ENCODE results near the gene ZNF784.

ZNF784 gene

GRCh38 chr19:55649268-55650125 is 25.1 kb upstream of the ZNF784 start:
- Histone ChIP-seq H3K4me3 (ENCODE audit: extremely low read depth, insufficient read depth, low read length, poor library complexity, severe bottlenecking) (no peak overlapping the region), H3K9me3 (ENCODE audit: control insufficient read depth, low read length) (no peaks in the 10 kb centered on the region), H3K36me3 (ENCODE audit: control insufficient read depth, insufficient read depth, low read length) (peaks cover 45% of the 10 kb centered on the region), H3K4me1 (ENCODE audit: control insufficient read depth, insufficient read depth, low read length, poor library complexity, severe bottlenecking) (peaks cover 18% of the 10 kb centered on the region), H3K27ac (ENCODE audit: low read depth, low read length, severe bottlenecking) (no peak overlapping the region)
- WGBS, 2 experiments (ENCODE audit: insufficient coverage in 2 of 2), result 93 to 95% methylated on average over 14 to 17 of the region's 17 CpGs

DNA sequence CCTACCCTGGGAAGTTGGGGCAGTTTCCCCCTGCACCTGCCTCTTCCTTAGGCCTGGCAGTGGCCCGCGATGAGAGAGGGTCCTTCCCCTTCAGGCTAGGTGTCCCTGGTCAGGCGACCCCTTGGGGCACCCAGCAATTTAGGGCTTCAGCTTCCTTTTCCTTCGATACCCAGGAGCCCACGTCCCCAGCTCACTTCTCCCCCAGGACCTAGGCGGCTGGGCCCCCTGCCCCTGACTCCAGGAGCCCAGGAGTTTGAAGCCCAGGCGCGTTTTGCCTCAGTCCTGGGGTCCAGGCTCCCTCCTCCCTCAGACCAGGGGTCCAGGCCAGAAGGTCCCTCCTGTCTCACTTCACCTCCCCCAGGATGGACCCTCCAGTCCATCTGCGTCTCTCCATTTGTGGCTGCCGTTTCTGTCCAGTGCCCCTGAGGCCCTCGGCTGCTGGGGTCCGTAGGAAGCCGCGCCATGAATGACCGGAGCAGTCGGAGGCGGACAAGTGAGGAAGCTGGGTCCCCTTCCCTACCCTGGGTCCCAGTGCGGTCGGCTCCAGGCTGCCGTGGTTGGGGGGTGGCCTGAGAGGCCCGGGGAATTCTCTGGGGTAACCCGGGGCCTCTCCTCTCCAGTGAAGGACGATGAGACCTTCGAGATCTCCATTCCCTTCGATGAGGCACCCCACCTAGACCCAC is 24.4 kb upstream of the ZNF784 start:
- no peak overlapping the region for H3K27ac ChIP-seq (ENCODE audit: low read depth, low read length, severe bottlenecking)
- H3K9me3 ChIP-seq (ENCODE audit: control insufficient read depth, low read length), result no peaks in the 10 kb centered on the region
- peak overlapping the region; percentile 70 for H3K4me3 ChIP-seq (ENCODE audit: extremely low read depth, insufficient read depth, low read length, poor library complexity, severe bottlenecking)
- H3K4me1 ChIP-seq (ENCODE audit: control insufficient read depth, insufficient read depth, low read length, poor library complexity, severe bottlenecking), result peaks cover 18% of the 10 kb centered on the region
- peaks cover 46% of the 10 kb centered on the region for H3K36me3 ChIP-seq (ENCODE audit: control insufficient read depth, insufficient read depth, low read length)
- 68 to 73% methylated on average over 17 to 22 of the region's 25 CpGs for whole genome bisulfite sequencing, 2 experiments (ENCODE audit: insufficient coverage in 2 of 2)

DNA sequence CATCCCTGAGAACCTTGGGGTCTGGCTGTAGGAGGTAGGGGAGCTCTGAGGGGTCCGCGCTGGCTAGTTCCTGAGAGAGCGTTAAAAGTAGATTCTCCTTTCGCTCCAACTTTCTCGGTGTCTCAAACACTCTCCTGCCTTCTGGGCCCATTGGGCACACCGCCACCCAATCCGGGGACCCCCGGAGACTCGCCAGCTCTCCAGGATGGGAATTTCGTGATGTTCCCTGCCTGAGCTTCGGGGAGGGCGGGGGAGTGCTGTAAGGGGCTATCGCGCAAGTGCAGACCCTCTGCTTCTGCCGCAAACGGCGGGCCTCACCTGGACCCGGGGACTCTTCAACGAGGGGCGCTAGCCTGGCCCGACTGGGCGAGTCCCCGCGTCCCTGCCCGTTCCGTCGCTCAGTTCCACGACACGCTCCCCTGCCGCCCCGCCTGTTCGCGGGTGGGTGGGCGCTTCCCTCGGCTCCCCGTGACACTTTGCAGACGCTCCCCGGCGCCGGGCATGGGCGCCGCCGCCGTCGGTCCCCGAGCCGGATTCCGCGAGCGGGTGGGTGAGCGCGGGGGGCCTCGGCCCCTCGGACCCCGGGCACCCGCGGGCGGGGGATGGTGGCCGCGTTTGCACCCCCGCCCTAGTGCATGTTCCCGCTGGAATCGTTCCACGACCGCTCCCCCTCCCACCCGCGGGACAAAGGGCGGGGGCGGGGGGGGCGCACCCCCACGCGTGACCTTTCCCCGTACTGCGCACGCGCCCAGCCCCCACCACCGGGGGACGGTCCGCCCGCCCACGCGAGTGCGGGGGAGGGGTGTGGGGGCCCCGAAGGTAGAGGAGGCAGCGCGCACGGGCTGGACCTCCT is 23.6 kb upstream of the ZNF784 start, which contains the start of gene CCDC106:
TSS of gene CCDC106 (plus strand) at position 481 of the 853 bp plus-strand sequence. CDS start 835 bp downstream, outside the sequence.
- H3K27ac ChIP-seq (ENCODE audit: low read depth, low read length, severe bottlenecking), result peak within 1 kb of the TSS; percentile 64
- no peaks in the 10 kb centered on the region for H3K9me3 ChIP-seq (ENCODE audit: control insufficient read depth, low read length)
- 0 to 1% methylated on average over 36 to 53 of the region's 87 CpGs for WGBS, 2 experiments (ENCODE audit: insufficient coverage in 2 of 2)
- H3K4me3 ChIP-seq (ENCODE audit: extremely low read depth, insufficient read depth, low read length, poor library complexity, severe bottlenecking), result peak within 1 kb of the TSS; percentile 70
- peaks cover 18% of the 10 kb centered on the region for H3K4me1 ChIP-seq (ENCODE audit: control insufficient read depth, insufficient read depth, low read length, poor library complexity, severe bottlenecking)
- H3K36me3 ChIP-seq (ENCODE audit: control insufficient read depth, insufficient read depth, low read length), result peaks cover 46% of the 10 kb centered on the region

GRCh38 chr19:55646889-55647731 is 22.7 kb upstream of the ZNF784 start:
- Histone ChIP-seq H3K4me3 (ENCODE audit: extremely low read depth, insufficient read depth, low read length, poor library complexity, severe bottlenecking) (peak overlapping the region; percentile 70), H3K9me3 (ENCODE audit: control insufficient read depth, low read length) (no peaks in the 10 kb centered on the region), H3K4me1 (ENCODE audit: control insufficient read depth, insufficient read depth, low read length, poor library complexity, severe bottlenecking) (peaks cover 18% of the 10 kb centered on the region), H3K36me3 (ENCODE audit: control insufficient read depth, insufficient read depth, low read length) (peaks cover 39% of the 10 kb centered on the region), H3K27ac (ENCODE audit: low read depth, low read length, severe bottlenecking) (peak overlapping the region; percentile 64)
- WGBS, 2 experiments (ENCODE audit: insufficient coverage in 2 of 2), result 54 to 67% methylated on average over 6 to 7 of the region's 14 CpGs

GRCh38 chr19:55645512-55645881 is 21.1 kb upstream of the ZNF784 start:
- Histone ChIP-seq H3K9me3 (ENCODE audit: control insufficient read depth, low read length) (no peaks in the 10 kb centered on the region), H3K36me3 (ENCODE audit: control insufficient read depth, insufficient read depth, low read length) (peaks cover 31% of the 10 kb centered on the region)
- 87 to 96% methylated on average over 3 of the region's 5 CpGs for WGBS, 2 experiments (ENCODE audit: insufficient coverage in 2 of 2)

GRCh38 chr19:55644842-55645511 is 20.6 kb upstream of the ZNF784 start:
- Histone ChIP-seq H3K4me3 (ENCODE audit: extremely low read depth, insufficient read depth, low read length, poor library complexity, severe bottlenecking) (peak overlapping the region; percentile 91), H3K27ac (ENCODE audit: low read depth, low read length, severe bottlenecking) (no peak overlapping the region), H3K36me3 (ENCODE audit: control insufficient read depth, insufficient read depth, low read length) (peaks cover 25% of the 10 kb centered on the region), H3K9me3 (ENCODE audit: control insufficient read depth, low read length) (no peaks in the 10 kb centered on the region), H3K4me1 (ENCODE audit: control insufficient read depth, insufficient read depth, low read length, poor library complexity, severe bottlenecking) (peaks cover 18% of the 10 kb centered on the region)
- WGBS, 2 experiments (ENCODE audit: insufficient coverage in 2 of 2), result 95 to 96% methylated on average over 26 to 27 of the region's 28 CpGs

More at GRCh38 chr19:55645512-55645881, 21.1 kb upstream of the ZNF784 start:
- H3K4me3 ChIP-seq (ENCODE audit: extremely low read depth, insufficient read depth, low read length, poor library complexity, severe bottlenecking), result no peak overlapping the region
- H3K27ac ChIP-seq (ENCODE audit: low read depth, low read length, severe bottlenecking), result no peak overlapping the region
- peaks cover 18% of the 10 kb centered on the region for H3K4me1 ChIP-seq (ENCODE audit: control insufficient read depth, insufficient read depth, low read length, poor library complexity, severe bottlenecking)

- Histone ChIP-seq H3K27ac (ENCODE audit: low read depth, low read length, severe bottlenecking) (no peak overlapping the region), H3K4me1 (ENCODE audit: control insufficient read depth, insufficient read depth, low read length, poor library complexity, severe bottlenecking) (peaks cover 18% of the 10 kb centered on the region), H3K4me3 (ENCODE audit: extremely low read depth, insufficient read depth, low read length, poor library complexity, severe bottlenecking) (peak overlapping the region; percentile 91), H3K9me3 (ENCODE audit: control insufficient read depth, low read length) (no peaks in the 10 kb centered on the region), H3K36me3 (ENCODE audit: control insufficient read depth, insufficient read depth, low read length) (peaks cover 24% of the 10 kb centered on the region)
- 54 to 56% methylated on average over 7 to 9 of the region's 12 CpGs for WGBS, 2 experiments (ENCODE audit: insufficient coverage in 2 of 2)
Measured at GRCh38 chr19:55644191-55644833, 19.9 kb upstream of the ZNF784 start.

DNA sequence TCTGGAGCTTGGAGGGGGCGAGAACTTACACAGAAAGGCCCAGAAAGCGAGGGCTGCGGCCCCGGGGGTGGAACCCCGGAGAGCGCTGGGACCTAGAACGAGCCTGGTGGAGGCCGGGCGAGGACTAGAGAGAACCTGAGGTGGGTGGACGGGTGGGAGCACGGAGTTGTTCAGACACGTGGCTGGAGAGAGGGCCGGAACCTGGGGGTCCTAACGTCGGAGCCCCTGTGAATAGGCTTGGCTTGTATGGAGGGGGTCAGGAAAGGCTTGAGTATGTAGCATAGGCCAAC is 19.5 kb upstream of the ZNF784 start:
- H3K4me3 ChIP-seq (ENCODE audit: extremely low read depth, insufficient read depth, low read length, poor library complexity, severe bottlenecking), result peak overlapping the region; percentile 91
- WGBS, 2 experiments (ENCODE audit: insufficient coverage in 2 of 2), result 1 to 2% methylated on average over 11 to 13 of the region's 15 CpGs
- H3K9me3 ChIP-seq (ENCODE audit: control insufficient read depth, low read length), result no peaks in the 10 kb centered on the region
- no peak overlapping the region for H3K27ac ChIP-seq (ENCODE audit: low read depth, low read length, severe bottlenecking)
- peaks cover 24% of the 10 kb centered on the region for H3K36me3 ChIP-seq (ENCODE audit: control insufficient read depth, insufficient read depth, low read length)
- H3K4me1 ChIP-seq (ENCODE audit: control insufficient read depth, insufficient read depth, low read length, poor library complexity, severe bottlenecking), result peaks cover 18% of the 10 kb centered on the region

Data from mesodermal cell (in vitro differentiated cells).